OCI-LY3 (cell line): ENCODE measurements around the gene B3GALT6.

ENCODE experiments used
- CTCF ChIP-seq: fragments of 200-600, 300-600 bp; sonication (generic); IDR thresholded peaks from 2 replicates; pipeline ENCODE4 v1.5.1; 2014; ENCODE audit warnings: antibody characterized with exemption, low read length, low read depth
- EZH2phosphoT487 ChIP-seq: fragments of 200-600 bp; shearing (Covaris generic); IDR thresholded peaks from 2 replicates; pipeline ENCODE4 v1.6.1; 2018; ENCODE audit warnings: antibody characterized with exemption, mixed run types, low read depth

GRCh38 chr1:1182491-1183220, 49.4 kb upstream of the B3GALT6 start:
- TF ChIP-seq CTCF (no peak), EZH2phosphoT487 (no peak)
